ENCODE results near the gene RAPSN.

RAPSN gene

GRCh38 chr11:47431356-47432083 is 17.4 kb downstream of the RAPSN start:
- no peak for DNase-seq

DNA sequence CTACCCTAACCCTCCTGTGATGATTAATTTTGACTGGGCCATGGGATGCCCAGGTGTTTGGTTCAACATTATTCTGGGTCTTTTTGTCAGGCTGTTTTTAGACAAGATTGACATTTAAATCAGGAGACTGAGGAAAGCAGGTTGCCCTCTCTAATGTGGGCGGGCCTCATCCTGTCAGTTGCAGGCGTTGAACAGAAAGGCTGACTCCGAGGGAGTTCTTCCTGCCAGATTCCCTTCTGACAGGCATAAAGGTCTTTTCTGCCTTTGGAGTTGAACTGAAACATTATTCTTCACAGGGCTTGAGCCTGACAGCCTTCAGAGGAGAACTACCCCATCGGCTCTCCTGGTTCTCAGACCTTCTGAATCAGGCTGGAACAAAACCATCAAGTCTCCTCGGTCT is 18.4 kb downstream of the RAPSN start:
- DNase-seq: no peak

GRCh38 chr11:47426062-47426956 is 22.6 kb downstream of the RAPSN start, which contains the start of gene PSMC3:
Gene PSMC3 (minus strand): TSS chr11:47426439. CDS start chr11:47426279, 160 bp downstream.
- DNase-seq: peak; percentile 86 to 97 (median 94)

GRCh38 chr11:47425611-47426010 is 23.3 kb downstream of the RAPSN start:
- DNase-seq: no peak

- no peak for DNase-seq
Observed at GRCh38 chr11:47418454-47419259, 30.3 kb downstream of the RAPSN start.

- no peak for DNase-seq
Observed at GRCh38 chr11:47417712-47418111, 31.2 kb downstream of the RAPSN start.

DNA sequence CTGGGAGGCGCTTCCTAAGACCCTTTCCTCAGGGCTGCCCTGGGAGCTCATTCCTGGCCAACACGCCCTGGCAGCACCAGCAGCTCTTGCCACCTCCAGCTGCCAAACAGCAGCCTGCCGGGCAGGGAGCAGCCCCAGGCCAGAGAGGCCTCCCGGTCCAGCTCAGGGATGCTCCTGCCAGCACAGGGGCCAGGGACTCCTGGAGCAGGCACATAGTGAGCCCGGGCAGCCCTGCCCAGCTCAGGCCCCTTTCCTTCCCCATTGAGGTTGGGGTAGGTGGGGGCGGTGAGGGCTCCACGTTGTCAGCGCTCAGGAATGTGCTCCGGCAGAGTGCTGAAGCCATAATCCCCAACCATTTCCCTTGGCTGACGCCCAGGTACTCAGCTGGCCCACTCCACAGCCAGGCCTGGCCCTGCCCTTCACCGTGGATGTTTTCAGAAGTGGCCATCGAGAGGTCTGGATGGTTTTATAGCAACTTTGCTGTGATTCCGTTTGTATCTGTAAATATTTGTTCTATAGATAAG is 32.9 kb downstream of the RAPSN start:
- no peak for DNase-seq

DNA sequence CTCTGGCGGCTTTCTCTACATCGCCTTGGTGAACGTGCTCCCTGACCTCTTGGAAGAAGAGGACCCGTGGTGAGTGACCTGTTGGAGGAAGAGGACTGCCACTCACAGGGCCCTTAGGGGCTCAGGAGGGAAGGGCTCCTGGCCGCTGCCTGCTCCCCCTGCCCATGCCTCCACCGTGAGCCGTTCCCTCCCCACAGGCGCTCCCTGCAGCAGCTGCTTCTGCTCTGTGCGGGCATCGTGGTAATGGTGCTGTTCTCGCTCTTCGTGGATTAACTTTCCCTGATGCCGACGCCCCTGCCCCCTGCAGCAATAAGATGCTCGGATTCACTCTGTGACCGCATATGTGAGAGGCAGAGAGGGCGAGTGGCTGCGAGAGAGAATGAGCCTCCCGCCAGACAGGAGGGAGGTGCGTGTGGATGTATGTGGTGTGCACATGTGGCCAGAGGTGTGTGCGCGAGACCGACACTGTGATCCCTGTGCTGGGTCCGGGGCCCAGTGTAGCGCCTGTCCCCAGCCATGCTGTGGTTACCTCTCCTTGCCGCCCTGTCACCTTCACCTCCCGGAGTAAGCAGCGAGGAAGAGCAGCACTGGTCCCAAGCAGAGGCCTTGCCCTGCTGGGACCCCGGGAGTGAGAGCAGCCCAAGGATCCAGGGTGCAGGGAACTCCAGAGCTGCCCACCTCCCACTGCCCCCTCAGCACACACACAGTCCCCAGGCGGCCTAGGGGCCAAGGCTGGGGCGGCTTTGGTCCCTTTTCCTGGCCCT is 33.7 kb downstream of the RAPSN start:
- DNase-seq: no peak

GRCh38 chr11:47414685-47415070 is 34.3 kb downstream of the RAPSN start:
- DNase-seq: no peak

GRCh38 chr11:47413908-47414684 is 34.8 kb downstream of the RAPSN start:
- no peak for DNase-seq

- DNase-seq: no peak
Observed at GRCh38 chr11:47413351-47413750, 35.6 kb downstream of the RAPSN start.

GRCh38 chr11:47411884-47412746 is 36.8 kb downstream of the RAPSN start:
- peak in 5 of 6 experiments; percentile 9 to 30 (median 11) for DNase-seq

- DNase-seq: no peak
Observed at GRCh38 chr11:47410370-47411264, 38.3 kb downstream of the RAPSN start.

- no peak for DNase-seq
Observed at GRCh38 chr11:47409440-47410369, 39.2 kb downstream of the RAPSN start.

DNA sequence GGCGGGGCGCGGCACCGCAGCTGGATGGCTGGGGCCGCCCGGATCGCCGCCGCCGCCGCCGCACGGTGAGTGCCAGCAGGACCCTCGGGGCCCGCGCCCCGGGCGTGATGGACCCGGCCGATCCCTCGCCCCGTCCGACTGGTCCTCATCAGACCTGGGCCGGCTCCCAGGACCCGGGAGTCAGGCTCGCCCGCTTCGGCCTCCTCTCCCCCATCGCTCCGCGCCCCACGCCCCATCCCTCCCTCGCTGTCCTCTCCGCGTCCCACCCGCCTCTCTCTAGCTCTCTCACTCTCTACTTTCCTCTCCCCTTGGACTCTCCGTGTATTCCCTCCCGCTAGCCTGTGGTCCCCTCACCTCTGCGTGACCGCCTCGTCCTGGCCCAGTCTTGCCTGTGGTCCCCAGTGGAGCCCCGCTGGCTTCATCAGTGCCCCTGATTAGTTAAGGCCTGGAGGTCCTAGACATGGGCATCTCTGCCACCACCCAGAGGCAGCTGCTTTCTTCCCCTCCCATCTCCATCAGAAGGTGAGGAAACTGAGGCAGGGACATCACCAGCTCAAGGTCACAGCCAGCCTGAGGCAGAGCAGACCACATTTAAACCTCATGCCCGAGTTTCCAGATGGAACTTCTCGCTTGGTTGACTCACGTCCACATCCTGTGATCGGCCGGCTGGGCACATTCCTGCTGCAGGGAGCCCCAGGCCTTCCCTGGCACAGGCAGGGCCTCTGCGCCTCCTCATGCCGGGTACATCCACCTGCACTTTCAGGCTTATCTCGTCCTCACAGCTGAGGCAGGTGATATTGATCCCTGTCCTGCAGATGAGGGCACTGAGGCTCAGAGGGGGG is 40.1 kb downstream of the RAPSN start:
- DNase-seq: peak in 3 of 6 experiments; percentile 27 to 46 (median 35)

GRCh38 chr11:47407746-47408590 is 41.0 kb downstream of the RAPSN start, which contains the start of gene SLC39A13:
Gene SLC39A13 (plus strand): TSS chr11:47408590. CDS start chr11:47410095, 1,505 bp downstream.
- DNase-seq: peak; percentile 74 to 90 (median 83)

All from stimulated activated naive CD4-positive, alpha-beta T cell (primary cell).